Esophagus muscularis mucosa (tissue), 4 donors: Measurements from ENCODE around the gene RBM20. TPM values are rescaled to one million over a fixed set of nuclear protein-coding genes. Genes with fewer than 3 reads are reported as not detected.

Experiments used
- DNase-seq: peaks from one replicate; pipeline ENCODE4 v3.0.0-alpha.2; 2017; ENCODE audit errors: extremely low spot score
- H3K27ac ChIP-seq, 4 donors: fragments of 200-600 bp; sonication (generic); replicated peaks in 1 of 4; 1 replicate in 3 of 4; 2 replicates in 1 of 4; pipeline ENCODE4 v1.5.1; 2016 to 2019; ENCODE audit warnings: mild to moderate bottlenecking in 1 of 4
- H3K27me3 ChIP-seq, 4 donors: fragments of 200-600 bp; sonication (generic); one replicate each; pipeline versions ENCODE4 v1.5.1 to v1.6.0; 2016 to 2019
- H3K36me3 ChIP-seq, 4 donors: fragments of 200-600 bp; sonication (generic); one replicate each; pipeline ENCODE4 v1.5.1; 2016 to 2019
- H3K4me1 ChIP-seq, 4 donors: fragments of 200-600 bp; sonication (generic); one replicate each; pipeline ENCODE4 v1.5.1; 2016 to 2019
- H3K4me3 ChIP-seq, 4 donors: fragments of 200-600 bp; sonication (generic); 1 replicate in 2 of 4; 2 replicates in 2 of 4; pipeline ENCODE4 v1.5.1; 2016 to 2019; ENCODE audit warnings: mild to moderate bottlenecking in 4 of 4, moderate library complexity in 1 of 4
- H3K9me3 ChIP-seq, 4 donors: fragments of 200-600 bp; sonication (generic); 1 replicate in 3 of 4; 2 replicates in 1 of 4; pipeline ENCODE4 v1.5.1; 2016 to 2019
- EP300 ChIP-seq: sonication (generic); formaldehyde crosslinking; IDR thresholded peaks from one replicate; pipeline ENCODE4 v1.6.1; 2017; ENCODE audit warnings: antibody characterized with exemption
- POLR2A ChIP-seq: fragments of 450-650 bp; IDR thresholded peaks from one replicate; pipeline ENCODE4 v1.6.1; 2017; ENCODE audit warnings: antibody characterized with exemption, moderate library complexity, mild to moderate bottlenecking, low read depth
- POLR2AphosphoS5 ChIP-seq, 2 donors: sonication (generic); formaldehyde crosslinking; IDR thresholded peaks; one replicate each; pipeline ENCODE4 v1.6.1; 2017; ENCODE audit warnings: antibody characterized with exemption in 2 of 2
- WGBS: methylation state at CpG from one replicate; pipeline ENCODE4 v1.1.5; 2018; 5-methylcytosine and 5-hydroxymethylcytosine counted together
- intact Hi-C: fragments of 100-400 bp; cut with DNase I; formaldehyde crosslinking; loops from one replicate; pipeline ENCODE4 v1.15.1; 2023
- total RNA-seq, 4 donors: library from RNA; depleted of rRNA; stranded (reverse); fragments of >200 nt; gene quantifications; one replicate each; pipeline versions ENCODE4 v1.1.0 to v1.2.1, GENCODE V29; 2016
- TF ChIP-seq, protein P1 (sequence below), 3 experiments: fragments of 200-600 bp in 2 of 3; fragments of 450-650 bp in 1 of 3; sonication (generic) in 2 of 3; IDR thresholded peaks; one replicate each; pipeline ENCODE4 v1.5.1; 2017 to 2019; ENCODE audit warnings: antibody characterized with exemption in 3 of 3, mild to moderate bottlenecking in 2 of 3, moderate library complexity in 1 of 3

The RBM20 gene
- total RNA-seq, 4 donors from 2014 or later = 5.3 to 7.7 (median 5.8) TPM

DNA sequence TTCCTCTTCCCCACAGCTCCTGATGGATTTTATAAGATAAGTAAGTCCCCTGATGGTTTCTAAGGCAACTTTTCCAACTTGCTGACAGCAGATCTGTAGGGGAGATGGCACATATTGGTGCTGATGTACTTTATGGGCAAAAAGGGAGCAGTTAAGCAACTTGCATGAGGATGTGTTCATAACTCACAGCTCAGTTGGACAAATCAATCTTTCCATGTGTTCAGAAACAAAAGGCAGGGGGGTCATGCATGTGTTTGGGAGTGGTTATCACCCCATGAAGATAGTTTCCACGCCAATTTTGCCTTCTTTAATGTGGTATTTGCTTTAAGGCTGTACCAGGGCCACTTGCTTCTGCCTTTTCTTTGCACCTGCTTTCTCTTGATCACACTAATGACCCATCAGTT, 6.1 kb downstream of the RBM20 start:
- H3K36me3 ChIP-seq = no peaks in the 10 kb centered on the region
- H3K4me1 ChIP-seq = peaks cover 3 to 19% (median 16%) of the 10 kb centered on the region in 4 donors
- no peaks in the 10 kb centered on the region for H3K9me3 ChIP-seq
- peaks cover 0 to 13% (median 0%) of the 10 kb centered on the region in 4 donors for H3K27me3 ChIP-seq
- DNase-seq = peak; percentile 70
- H3K27ac ChIP-seq = no peak overlapping the region
- H3K4me3 ChIP-seq = no peak overlapping the region
- no peak for TF ChIP-seq POLR2A
- TF ChIP-seq EP300 = no peak
- TF ChIP-seq, protein P1, sequence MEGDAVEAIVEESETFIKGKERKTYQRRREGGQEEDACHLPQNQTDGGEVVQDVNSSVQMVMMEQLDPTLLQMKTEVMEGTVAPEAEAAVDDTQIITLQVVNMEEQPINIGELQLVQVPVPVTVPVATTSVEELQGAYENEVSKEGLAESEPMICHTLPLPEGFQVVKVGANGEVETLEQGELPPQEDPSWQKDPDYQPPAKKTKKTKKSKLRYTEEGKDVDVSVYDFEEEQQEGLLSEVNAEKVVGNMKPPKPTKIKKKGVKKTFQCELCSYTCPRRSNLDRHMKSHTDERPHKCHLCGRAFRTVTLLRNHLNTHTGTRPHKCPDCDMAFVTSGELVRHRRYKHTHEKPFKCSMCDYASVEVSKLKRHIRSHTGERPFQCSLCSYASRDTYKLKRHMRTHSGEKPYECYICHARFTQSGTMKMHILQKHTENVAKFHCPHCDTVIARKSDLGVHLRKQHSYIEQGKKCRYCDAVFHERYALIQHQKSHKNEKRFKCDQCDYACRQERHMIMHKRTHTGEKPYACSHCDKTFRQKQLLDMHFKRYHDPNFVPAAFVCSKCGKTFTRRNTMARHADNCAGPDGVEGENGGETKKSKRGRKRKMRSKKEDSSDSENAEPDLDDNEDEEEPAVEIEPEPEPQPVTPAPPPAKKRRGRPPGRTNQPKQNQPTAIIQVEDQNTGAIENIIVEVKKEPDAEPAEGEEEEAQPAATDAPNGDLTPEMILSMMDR (IDR thresholded peaks at IDR 0.05) = no peak
- no peak for TF ChIP-seq POLR2AphosphoS5 (IDR thresholded peaks at IDR 0.05)
- intact Hi-C loops = no loop called here
- WGBS = 79% methylated on average over 1 of the region's 1 CpG

GRCh38 chr10:110651044-110651958, 7.2 kb downstream of the RBM20 start:
- DNase-seq = peak; percentile 39
- peak overlapping the region in 2 of 4 donors; percentile 13 to 16 for H3K4me3 ChIP-seq

GRCh38 chr10:110652475-110653118, 8.5 kb downstream of the RBM20 start:
- WGBS = 91% methylated on average over 6 of the region's 6 CpGs
- no peaks in the 10 kb centered on the region for H3K9me3 ChIP-seq
- DNase-seq = peak; percentile 66

More at GRCh38 chr10:110651044-110651958, 7.2 kb downstream of the RBM20 start:
- peaks cover 3 to 27% (median 21%) of the 10 kb centered on the region in 4 donors for H3K4me1 ChIP-seq
- TF ChIP-seq EP300 (no peak), POLR2AphosphoS5 (IDR thresholded peaks at IDR 0.05) (peak; percentile 31 to 48)
- H3K9me3 ChIP-seq = no peaks in the 10 kb centered on the region
- no peaks in the 10 kb centered on the region for H3K36me3 ChIP-seq
- intact Hi-C loops = no loop called here
- peaks cover 0 to 5% (median 0%) of the 10 kb centered on the region in 4 donors for H3K27me3 ChIP-seq
- WGBS = 36% methylated on average over 8 of the region's 12 CpGs
- H3K27ac ChIP-seq = peak overlapping the region; percentile 50 to 63 (median 58)

DNA sequence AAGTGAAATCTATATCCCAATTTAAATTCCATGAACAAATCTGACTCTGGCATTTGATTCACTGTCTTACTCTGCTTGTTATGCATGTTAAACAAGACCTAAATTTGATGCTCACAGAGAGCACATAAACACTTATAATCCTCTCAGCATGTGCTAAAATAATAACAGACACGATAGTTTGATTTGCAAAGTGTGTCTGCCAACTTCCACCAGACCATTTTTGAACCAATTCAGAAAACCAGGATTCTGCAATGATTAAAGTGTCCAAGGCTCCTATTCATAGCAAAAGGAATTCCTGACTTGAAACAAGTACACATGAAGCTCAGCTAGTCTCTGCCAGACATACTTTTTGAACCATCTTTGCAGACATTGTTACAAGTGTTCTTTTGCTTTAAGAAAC, 11.2 kb downstream of the RBM20 start:
- peaks cover 11 to 27% (median 17%) of the 10 kb centered on the region in 4 donors for H3K4me1 ChIP-seq
- no peak overlapping the region for H3K4me3 ChIP-seq
- peak overlapping the region; percentile 1 to 25 (median 8) for H3K27ac ChIP-seq
- 33% methylated on average over 1 of the region's 1 CpG for WGBS
- H3K27me3 ChIP-seq = no peaks in the 10 kb centered on the region
- DNase-seq = no peak
- no peaks in the 10 kb centered on the region for H3K9me3 ChIP-seq
- intact Hi-C loops = no loop called here
- TF ChIP-seq POLR2A (no peak), POLR2AphosphoS5 (IDR thresholded peaks at IDR 0.05) (no peak), EP300 (no peak)
- TF ChIP-seq, protein P1 (IDR thresholded peaks at IDR 0.05) = no peak
- no peaks in the 10 kb centered on the region for H3K36me3 ChIP-seq

More at GRCh38 chr10:110652475-110653118, 8.5 kb downstream of the RBM20 start:
- intact Hi-C loops = no loop called here
- TF ChIP-seq POLR2A (no peak), POLR2AphosphoS5 (IDR thresholded peaks at IDR 0.05) (no peak), EP300 (no peak)
- TF ChIP-seq, protein P1 (IDR thresholded peaks at IDR 0.05) = no peak
- H3K4me1 ChIP-seq = peaks cover 3 to 27% (median 21%) of the 10 kb centered on the region in 4 donors
- no peak overlapping the region for H3K4me3 ChIP-seq
- no peaks in the 10 kb centered on the region for H3K27me3 ChIP-seq
- H3K36me3 ChIP-seq = no peaks in the 10 kb centered on the region
- peak overlapping the region in 2 of 4 donors; percentile 58 for H3K27ac ChIP-seq

- 92% methylated on average over 4 of the region's 4 CpGs for WGBS
- H3K36me3 ChIP-seq = no peaks in the 10 kb centered on the region
- TF ChIP-seq EP300 = no peak
- TF ChIP-seq POLR2AphosphoS5 (IDR thresholded peaks at IDR 0.05) = no peak
- TF ChIP-seq POLR2A = no peak
- TF ChIP-seq, protein P1 (IDR thresholded peaks at IDR 0.05) = no peak
- no peaks in the 10 kb centered on the region for H3K9me3 ChIP-seq
- DNase-seq = no peak
- no peak overlapping the region for H3K27ac ChIP-seq
- peaks cover 11 to 20% (median 15%) of the 10 kb centered on the region in 4 donors for H3K4me1 ChIP-seq
- no peaks in the 10 kb centered on the region for H3K27me3 ChIP-seq
- no peak overlapping the region for H3K4me3 ChIP-seq
- intact Hi-C loops = no loop called here
These were observed 12.5 kb downstream of the RBM20 start for GRCh38 chr10:110656612-110657011.
